Bronchial epithelial cell (primary cell): ENCODE measurements around the gene POLR2L. TPM values are rescaled to one million over a fixed set of nuclear protein-coding genes. Genes with fewer than 3 reads are reported as not detected.

ENCODE experiments used
- DNase-seq: peaks from one replicate; pipeline ENCODE4 v3.0.0-alpha.2; 2010; ENCODE audit warnings: low read depth
- FAIRE-seq: peaks from 2 replicates; lab custom pipeline; 2011; peaks lifted over from hg19 to GRCh38; lab: Jason Lieb, UNC
- H3K27me3 ChIP-seq: 2 replicates; pipeline ENCODE4 v1.5.1; 2011; ENCODE audit warnings: low read length; ENCODE audit not compliant: control insufficient read depth, insufficient read depth
- H3K36me3 ChIP-seq: 2 replicates; pipeline ENCODE4 v1.5.1; 2011; ENCODE audit warnings: low read length; ENCODE audit not compliant: control insufficient read depth, insufficient read depth
- H3K4me3 ChIP-seq: 2 replicates; pipeline ENCODE4 v1.5.1; 2011; ENCODE audit warnings: mild to moderate bottlenecking, low read depth, low read length, control low read depth
- total RNA-seq: library from RNA; depleted of rRNA; stranded (reverse); fragments of >200 nt; gene quantifications from 2 replicates; pipeline ENCODE4 v1.2.1, GENCODE V29; 2014
- TF ChIP-seq, protein P1 (sequence below): IDR thresholded peaks from 2 replicates; pipeline ENCODE4 v1.5.1; 2011; ENCODE audit warnings: mild to moderate bottlenecking, moderate library complexity, low read length, control low read depth, inconsistent platforms; ENCODE audit not compliant: insufficient read depth, severe bottlenecking

Gene POLR2L
- total RNA-seq, 1 donor from 2014 or later, result 8.7 TPM

DNA sequence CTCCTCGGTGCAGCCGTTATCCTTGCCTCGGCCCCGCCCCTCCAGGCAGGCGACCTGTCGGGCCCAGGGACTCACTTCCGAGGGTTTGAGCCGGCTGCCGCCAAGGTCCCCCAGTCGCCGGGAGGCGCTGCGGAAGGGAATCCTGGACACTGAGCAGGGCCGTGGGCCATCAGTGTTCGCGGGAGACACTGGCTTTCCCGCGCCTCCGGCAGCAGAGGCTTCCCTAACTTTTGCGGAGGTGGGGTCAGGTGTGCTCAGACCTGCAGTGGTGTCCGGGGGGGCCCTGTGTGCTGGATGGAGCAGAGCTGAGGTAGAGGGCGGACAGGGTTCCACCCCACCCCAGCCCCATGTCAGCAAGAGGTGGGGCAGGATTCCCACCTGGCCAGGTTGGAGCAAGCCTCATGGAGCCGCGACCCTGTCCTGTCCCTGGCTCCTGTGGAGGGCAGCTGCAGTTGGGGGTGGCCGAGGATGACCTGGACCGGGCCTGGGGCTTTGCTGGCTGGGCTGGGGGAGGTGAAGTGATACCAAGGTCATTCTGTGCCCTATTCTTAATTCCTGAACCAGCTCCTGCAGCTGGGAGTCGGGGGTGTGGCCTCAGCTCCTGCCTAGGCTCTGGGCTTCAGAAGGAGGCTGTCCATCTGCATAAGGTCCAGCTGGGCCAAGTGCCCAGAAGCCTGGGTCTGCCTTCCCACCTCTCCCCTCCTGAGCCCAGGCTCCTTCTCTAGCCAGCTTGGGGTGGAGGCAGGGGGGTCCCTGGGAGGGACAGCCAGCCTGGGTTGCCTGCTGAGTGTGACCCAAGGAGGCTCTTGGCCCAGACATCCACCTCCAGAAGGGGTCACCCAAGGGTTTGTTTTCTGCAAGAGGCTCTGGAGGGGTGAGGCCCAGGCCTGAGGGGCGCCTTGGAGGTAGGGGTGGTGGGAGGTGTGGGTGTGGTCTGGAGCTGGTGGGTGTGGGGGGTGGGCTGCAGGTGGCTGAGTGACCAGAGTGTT lies 8.7 kb upstream of the POLR2L start:
- peaks cover 1% of the 10 kb centered on the region for H3K36me3 ChIP-seq
- H3K27me3 ChIP-seq, result no peaks in the 10 kb centered on the region
- DNase-seq (no peak), FAIRE-seq (no peak)
- TF ChIP-seq, protein P1, sequence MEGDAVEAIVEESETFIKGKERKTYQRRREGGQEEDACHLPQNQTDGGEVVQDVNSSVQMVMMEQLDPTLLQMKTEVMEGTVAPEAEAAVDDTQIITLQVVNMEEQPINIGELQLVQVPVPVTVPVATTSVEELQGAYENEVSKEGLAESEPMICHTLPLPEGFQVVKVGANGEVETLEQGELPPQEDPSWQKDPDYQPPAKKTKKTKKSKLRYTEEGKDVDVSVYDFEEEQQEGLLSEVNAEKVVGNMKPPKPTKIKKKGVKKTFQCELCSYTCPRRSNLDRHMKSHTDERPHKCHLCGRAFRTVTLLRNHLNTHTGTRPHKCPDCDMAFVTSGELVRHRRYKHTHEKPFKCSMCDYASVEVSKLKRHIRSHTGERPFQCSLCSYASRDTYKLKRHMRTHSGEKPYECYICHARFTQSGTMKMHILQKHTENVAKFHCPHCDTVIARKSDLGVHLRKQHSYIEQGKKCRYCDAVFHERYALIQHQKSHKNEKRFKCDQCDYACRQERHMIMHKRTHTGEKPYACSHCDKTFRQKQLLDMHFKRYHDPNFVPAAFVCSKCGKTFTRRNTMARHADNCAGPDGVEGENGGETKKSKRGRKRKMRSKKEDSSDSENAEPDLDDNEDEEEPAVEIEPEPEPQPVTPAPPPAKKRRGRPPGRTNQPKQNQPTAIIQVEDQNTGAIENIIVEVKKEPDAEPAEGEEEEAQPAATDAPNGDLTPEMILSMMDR, result peak; percentile 1
- H3K4me3 ChIP-seq, result no peak overlapping the region

DNA sequence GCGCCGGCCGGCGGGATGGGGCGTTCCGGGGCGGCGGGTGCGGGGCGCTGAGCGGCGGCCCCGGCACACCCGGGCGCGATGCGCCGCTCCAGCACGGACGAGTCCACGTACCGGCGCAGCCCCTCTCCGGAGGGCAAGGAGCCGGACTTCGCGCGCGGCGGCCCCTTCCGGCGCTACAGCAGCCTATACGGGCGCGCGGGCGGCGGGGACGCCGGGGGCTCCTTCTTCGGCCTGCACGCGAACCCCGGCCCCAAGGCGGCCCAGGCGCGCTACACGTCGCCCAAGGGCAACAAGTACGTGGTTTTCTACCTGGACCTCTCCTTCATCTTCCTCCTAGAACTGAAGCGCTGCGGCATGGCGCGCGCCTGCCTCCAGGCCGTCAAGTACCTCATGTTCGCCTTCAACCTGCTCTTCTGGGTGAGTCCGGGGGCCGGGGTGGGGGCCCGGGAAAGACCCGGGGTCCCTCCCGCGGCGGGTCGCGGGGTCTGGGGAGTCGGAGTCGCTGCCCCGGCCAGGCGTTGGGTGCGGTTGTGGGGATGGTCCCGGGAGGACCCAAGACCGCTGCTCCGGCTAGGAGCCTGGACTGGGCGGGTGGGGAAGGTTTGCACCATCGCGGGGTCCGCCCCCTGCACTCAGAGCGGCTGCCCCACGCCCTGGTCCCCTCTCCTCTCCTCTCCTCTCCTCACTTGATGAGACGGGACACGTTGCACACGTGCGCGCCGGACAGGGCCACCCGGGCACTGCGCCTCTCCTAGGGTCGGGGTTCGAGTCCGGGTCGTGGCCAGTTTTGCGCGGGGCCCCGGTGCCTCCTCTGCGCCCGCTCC lies 7.8 kb upstream of the POLR2L start:
- Histone ChIP-seq H3K27me3 (no peaks in the 10 kb centered on the region), H3K36me3 (peaks cover 1% of the 10 kb centered on the region), H3K4me3 (peak overlapping the region; percentile 18)
- TF ChIP-seq, protein P1, result no peak
- no peak for FAIRE-seq
- no peak for DNase-seq

DNA sequence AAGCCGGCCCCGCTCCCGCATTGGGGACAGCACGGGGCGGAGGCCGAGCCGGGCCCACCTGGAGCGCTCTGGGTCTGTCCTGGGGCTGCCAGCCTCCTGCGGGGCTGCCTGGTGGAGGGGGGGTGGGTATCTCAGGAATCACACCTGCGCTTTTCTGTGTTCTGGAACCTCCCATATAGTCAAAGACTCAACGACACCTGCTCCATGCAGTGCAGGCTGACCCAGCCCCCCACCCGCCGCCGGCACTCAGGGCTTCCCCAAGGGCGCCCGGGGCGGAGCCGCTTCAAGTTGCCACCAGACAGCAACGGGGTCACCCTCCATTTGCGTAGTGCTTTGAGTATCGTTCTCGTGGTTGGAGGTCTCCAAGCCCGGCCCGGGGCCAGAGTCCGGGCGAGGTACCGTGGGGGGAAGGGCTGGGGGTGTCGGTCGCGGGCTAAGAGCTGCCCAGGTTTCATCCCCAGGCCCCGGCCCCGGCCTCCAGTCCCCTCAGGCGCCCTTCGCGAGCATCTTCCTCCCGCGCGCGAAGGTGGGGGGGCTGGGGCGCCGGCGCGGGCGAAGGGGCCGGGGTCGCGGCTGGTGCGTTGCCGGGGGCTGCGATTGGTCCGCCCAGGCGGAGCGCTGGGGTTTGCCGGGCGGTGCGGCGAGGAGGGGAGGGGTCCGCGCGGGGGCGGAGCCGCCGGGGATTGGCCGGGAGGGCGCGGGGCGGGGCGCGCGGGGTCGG lies 6.9 kb upstream of the POLR2L start:
- FAIRE-seq, result no peak
- TF ChIP-seq, protein P1, result no peak
- H3K4me3 ChIP-seq, result peak overlapping the region; percentile 18

DNA sequence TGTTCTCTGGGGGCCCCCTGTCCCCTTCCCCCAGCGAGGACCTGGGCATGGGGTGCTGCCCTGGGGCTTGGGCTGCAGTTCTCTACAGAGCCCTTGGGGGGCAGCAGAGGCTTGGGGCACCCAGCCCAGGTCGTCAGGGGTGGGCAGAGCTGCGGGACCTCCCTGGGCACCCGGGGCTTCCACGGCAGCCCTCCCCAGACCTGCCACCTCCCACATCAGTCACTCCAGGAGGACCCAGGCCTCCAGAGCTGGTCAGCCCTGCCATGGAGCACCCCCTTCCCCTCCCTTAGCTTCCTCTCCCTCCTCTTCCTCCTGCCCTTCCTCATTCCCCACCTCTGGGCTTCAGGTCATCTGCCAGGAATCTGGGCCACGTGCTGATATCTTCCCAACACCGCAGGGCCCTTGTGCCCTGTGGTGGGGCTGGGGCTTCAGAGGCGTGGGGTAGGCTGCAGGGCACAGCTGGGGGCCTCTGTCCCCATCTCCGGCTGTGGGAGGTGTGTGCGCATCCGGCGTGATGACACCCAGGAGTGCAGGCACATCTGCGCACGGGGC lies 6.1 kb upstream of the POLR2L start:
- Histone ChIP-seq H3K4me3 (no peak overlapping the region), H3K36me3 (peaks cover 1% of the 10 kb centered on the region), H3K27me3 (no peaks in the 10 kb centered on the region)
- DNase-seq (no peak), FAIRE-seq (no peak)
- TF ChIP-seq, protein P1, result peak; percentile 92

More for the DNA sequence above, 6.9 kb upstream of the POLR2L start:
- DNase-seq, result no peak
- no peaks in the 10 kb centered on the region for H3K27me3 ChIP-seq
- H3K36me3 ChIP-seq, result peaks cover 1% of the 10 kb centered on the region

DNA sequence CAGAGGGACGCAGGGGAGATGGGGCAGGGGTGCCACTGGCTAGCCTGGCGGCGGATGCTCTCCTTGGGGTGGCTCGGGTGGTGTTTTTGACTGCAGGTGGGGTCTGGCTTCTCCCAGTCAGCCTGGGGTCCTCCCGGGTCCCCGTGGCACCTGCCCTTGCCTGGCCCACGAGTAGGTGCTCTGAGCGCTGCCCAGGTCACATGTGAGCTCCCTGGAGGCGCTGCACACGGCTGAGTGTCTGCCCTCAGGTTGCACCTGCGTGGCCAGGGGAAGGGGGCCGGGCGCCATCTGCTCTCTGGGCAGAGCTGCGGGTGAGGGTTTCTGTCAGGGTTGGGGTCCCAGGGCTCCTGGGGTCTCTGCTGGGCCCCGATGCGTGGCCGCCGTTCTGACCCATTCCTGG lies 5.5 kb upstream of the POLR2L start:
- DNase-seq (no peak), FAIRE-seq (no peak)
- TF ChIP-seq, protein P1, result no peak
- no peak overlapping the region for H3K4me3 ChIP-seq
- no peaks in the 10 kb centered on the region for H3K27me3 ChIP-seq
- H3K36me3 ChIP-seq, result no peaks in the 10 kb centered on the region
